ENCODE results near the gene NTSR1.

NTSR1 gene

DNA sequence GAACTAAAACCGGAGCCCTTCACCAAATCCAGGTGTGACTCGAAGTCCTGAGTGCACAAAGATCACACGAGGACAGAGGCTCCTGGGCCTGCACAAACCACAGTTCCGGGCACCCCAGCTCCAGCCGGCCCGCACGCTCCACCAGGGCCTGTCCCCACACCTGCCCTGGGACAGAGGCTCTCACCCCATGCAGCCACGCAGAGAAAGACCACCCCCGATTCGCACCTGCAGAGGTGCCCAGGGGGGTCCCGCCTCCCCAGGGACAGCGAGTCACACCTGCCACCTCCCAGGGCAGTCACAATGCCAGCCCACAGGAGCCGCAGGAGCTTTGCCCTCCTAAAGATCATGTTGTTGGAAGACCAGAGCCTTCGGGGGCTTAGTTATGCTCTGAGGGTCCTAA, 62.3 kb downstream of the NTSR1 start:
- DNase-seq (ENCODE audit: low read depth, low spot score): no peak

DNA sequence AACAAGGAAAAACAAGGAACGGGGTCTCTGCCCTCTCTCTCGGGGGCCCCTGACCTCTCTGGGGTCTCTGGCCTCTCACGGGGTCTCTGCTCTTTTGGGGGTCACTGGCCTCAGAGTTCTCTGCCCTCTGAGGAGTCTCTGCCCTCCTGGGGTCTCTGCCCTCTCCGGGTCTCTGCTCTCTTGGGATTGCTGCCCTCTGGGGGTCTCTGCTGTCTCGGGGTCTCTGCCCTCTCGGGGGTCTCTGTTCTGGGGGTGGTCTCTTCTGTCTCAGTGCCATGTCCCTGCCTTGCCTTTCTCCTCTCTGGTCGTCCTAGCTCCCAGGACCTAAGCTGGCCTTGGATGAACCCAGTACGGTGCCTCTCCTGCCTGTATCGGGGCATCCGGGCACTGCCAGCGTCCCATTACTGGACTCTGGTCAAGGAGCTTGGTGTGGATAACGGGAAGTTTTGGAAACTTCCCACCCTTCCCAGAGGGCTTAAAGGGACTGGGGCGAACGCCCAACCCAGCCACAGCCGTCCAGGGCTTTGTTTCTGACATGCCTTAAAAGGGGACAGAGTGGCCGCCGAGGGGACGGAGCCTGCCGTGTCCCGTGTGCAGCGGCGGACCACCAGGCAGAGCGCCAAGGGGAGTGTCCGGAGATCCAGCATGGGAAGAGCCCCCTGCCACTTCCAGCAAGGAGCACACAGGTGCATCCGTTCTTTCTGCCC, 62.9 kb downstream of the NTSR1 start:
- no peak for DNase-seq (ENCODE audit: low read depth, low spot score)

DNA sequence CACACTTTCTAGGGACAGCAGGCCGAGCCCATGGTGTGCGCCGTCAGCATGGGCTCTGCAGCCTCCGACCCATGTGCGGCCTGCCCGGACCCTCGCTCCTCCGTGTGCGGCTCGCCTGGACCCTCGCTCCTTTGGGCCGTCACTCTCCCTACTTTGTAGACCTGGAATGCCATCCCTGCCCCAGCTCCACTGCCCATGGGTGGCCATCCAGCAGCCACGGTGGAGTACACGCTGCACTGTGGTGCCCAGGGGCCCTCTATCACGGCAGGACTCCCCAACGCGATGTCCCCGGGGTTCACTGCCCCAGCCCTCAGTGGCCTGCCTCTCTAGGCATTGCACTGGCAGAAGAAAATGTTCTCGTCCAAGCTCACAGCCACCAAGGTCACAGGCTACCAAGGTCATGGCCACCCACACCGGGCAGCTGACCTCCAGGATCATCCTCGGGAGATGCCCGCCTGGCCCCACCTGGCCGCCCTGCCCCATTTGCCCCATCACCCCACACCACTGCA, 63.5 kb downstream of the NTSR1 start:
- DNase-seq (ENCODE audit: low read depth, low spot score): no peak

DNA sequence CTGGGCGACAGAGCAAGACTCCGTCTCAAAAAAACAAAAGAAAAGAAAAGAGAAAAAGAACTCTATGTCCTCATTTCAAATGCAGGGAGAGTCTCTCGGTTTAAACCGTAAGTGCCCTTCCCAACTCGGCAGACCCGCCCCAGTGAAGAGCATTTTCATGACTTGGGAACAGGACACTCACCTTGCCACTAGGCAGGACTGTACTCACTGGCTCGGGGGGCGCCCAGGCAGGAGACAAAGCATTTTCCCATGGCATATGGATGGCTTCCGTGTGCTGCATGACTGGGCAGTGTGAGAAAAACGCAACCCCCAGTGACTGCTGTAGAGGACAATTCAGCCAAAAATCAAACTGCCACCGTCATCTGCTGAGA, 64.0 kb downstream of the NTSR1 start:
- no peak for DNase-seq (ENCODE audit: low read depth, low spot score)

DNA sequence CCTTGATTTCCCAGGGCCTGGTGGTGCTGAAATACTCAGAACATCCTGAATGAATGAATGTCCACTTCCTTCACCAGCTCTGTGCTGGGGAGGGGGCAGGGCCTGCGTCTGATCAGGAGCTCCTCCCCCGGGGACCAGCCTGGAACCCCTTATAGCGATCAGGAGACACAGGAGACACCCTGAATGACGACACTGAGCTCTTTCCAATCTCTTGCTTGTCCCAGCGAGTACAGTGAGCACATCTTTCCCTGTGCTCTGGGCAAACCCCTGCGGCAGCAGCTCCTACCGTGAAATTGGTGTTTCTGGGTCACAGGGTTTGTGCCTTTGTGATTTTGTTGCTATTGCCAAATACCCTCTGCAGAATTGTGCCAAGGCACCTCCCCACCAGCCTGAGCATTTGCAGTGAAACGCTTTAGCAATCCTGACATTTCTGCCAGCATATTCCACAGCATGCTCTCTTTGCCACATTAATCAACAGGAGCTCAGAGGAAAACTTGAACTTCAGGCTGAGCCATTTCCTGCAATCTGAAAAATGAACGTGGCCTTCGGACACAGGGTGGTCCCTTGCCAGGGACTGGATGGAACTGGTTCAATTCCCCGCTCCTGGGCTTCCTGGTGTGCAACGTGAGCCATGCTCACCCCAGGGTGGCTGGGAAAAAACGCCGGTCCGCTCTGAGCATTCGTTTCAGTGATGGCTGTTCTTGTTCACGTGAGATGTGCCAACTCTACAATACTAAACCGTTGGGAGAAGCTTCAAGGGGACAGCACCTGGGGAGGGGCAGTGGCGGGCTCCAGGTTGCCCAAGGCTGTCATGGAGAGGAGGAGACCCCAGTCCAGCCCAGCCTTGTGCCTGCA, 64.6 kb downstream of the NTSR1 start:
- DNase-seq (ENCODE audit: low read depth, low spot score): no peak

DNA sequence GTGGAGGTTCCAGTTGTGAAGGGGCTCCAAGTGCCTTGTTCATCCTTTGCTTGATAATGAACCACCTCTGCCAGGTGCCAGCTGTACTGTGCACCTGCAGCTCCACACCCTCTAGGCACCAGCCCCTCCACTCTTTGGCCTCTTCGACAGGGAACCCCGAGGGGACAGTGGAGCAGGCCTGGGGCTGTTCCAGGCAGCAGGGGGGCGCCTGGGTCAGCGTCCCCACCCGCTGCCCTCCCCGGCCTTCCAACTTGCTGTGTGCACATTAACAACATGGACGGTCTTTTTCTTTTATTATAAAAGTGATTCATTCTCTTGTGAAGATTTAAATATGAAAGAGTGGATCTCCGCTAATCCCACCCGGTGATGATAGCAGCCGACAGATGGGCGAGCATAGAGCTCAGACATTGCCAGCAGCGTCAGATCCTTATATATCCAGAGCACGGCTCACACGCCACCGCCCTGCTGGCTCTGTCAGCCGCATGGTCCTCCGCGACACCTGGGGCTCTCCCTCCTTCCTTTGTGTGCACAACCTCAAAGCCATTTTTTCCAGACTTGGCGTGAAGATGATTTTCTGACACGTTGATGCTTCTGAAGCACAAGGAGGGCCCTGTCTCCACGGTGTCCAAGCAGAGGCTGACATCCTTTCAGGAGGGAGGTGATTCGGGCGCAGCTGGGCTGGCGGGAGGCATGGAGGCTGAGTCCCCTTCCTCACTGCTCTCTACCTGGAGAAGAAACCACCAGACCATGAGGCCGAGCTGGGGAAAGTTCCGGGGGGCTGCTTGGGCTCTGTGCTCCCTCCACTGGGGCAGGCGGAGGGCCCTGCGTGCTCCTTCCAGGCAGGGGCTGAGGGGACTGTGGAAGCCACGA, 65.4 kb downstream of the NTSR1 start:
- no peak for DNase-seq (ENCODE audit: low read depth, low spot score)

DNA sequence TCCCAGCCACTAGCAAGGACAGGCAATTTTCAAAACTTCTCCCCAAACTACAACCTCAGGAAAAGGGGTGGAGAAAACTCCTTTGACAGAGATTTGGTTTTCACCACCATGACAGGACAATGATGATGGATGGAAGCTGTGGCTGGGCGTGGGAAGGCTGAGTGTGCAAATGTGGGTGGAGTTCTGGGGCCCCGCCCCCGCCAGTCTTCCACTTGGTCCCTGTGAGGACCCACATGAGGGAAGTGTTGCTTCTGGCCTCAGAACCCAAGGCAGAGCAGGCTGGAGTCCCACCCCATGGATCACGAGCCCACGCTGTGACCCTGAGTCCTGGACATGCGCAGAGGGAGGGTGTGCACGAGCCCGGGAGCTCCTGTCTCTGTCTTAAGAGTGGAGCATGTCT, 66.1 kb downstream of the NTSR1 start:
- DNase-seq (ENCODE audit: low read depth, low spot score): no peak

DNA sequence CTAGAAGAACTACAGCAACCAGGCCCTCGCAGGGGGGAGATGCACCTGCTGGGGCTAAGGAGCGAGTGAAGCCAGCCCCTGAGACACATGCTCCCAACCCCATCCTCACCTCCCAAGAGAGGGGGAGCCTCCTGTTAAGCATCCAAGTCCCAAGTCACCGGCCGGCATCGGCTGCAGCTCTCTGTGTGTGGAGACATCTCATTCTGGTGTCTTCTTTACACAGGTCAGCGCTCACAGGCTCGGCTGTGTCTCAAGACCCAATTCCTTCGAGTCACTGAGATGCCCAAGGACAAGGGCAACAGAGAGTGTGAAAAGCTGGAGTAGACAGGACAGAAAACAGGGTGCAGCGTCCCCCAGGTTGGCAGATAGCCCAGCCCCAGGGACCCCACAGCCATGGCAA, 66.6 kb downstream of the NTSR1 start:
- DNase-seq (ENCODE audit: low read depth, low spot score): no peak

DNA sequence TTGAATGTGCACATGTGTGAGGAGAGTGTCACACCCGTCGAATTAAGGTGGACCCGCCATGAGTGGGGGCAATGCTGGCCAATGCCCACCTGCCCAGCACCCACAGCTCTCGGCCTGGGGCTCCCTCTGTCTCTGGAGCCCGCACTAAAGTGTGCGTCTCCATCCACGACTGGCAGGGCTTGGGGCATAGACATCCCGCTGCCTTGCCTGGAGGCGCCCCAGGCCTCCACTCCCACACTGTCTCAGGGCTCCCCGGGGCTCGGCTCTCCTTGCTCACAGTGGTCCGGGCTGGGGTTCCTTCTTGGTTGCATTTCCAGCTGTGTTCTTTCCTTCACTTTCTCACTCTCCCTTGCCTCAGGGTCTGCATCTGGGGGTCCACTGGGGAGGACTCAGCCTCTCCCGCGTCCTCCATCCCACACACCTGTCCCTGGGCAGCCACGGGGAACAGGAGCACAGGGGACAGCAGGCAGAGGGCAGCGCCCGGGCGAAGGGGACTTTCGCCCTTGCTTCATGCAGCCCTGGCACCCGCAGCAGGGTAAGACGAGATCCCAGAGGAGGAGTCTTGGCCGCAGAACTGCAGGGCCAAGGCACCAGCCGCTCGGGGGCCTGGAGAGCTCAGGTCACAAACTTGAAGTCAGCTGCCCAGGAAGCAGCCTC, 67.5 kb downstream of the NTSR1 start:
- DNase-seq (ENCODE audit: low read depth, low spot score): no peak

DNA sequence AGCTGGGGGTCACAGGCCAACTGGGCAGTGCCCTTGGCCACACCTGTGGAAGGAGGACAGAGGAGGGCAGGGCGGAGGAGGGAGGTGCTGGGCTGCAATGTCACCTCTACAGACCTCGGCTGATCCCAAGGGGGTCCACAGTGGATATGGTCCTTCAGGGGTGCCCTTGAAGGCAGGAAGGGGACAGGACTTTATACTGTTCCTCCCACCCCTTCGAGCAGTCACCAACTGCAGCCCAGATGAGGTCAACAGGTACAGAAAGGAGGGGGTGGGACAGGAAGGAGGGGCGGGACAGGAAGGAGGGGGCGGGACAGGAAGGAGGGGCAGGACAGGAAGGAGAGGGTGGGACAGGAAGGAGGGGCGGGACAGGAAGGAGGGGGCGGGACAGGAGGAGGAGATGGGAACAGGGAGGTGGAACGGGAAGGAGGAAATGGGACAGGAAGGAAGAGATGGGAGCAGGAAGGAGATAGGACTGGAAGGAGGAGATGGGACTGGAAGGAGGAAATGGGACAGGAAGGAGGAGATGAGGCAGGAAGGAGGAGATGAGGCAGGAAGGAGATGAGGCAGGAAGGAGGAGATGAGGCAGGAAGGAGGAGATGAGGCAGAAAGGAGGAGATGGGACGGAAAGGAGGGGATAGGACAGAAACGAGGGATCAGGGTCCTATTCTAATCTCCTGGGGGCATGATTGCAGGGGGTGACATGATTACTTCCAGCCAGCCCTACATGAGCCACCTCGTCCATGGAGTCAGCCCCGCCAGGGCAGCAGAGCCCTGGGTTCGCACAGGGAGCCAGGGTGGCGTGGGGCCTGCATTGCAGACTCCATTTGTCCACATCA, 68.3 kb downstream of the NTSR1 start:
- DNase-seq (ENCODE audit: low read depth, low spot score): no peak

DNA sequence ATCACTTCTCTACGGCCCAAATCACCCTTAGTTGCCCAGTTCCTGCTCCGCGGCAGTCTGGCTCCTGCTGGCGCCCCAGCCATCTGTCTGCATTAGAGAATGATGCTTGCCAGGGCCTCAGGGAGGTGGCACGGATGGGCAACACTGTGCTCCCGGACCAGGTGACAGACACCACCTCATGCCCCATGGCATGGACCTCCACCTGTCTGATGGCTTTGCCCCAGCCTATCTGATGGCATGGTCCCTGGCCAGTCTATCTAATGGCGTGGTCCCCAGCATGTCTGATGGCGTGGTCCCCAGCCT, 68.8 kb downstream of the NTSR1 start:
- no peak for DNase-seq (ENCODE audit: low read depth, low spot score)

DNA sequence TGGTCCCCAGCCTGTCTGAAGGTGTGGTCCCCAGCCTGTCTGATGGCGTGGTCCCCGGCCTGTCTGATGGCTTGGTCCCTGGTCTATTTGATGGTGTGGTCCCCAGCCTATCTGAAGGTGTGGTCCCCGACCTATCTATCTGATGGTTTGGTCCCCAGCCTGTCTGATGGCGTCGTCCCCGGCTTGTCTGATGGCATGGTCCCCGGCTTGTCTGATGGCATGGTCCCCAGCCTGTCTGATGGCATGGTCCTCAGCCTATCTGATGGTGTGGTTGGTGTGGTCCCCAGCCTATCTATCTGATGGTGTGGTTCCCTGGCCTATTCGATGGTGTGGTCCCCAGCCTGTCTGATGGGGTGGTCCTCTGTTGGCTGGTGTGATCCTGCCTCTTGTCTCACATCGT, 69.4 kb downstream of the NTSR1 start:
- DNase-seq (ENCODE audit: low read depth, low spot score): no peak

DNA sequence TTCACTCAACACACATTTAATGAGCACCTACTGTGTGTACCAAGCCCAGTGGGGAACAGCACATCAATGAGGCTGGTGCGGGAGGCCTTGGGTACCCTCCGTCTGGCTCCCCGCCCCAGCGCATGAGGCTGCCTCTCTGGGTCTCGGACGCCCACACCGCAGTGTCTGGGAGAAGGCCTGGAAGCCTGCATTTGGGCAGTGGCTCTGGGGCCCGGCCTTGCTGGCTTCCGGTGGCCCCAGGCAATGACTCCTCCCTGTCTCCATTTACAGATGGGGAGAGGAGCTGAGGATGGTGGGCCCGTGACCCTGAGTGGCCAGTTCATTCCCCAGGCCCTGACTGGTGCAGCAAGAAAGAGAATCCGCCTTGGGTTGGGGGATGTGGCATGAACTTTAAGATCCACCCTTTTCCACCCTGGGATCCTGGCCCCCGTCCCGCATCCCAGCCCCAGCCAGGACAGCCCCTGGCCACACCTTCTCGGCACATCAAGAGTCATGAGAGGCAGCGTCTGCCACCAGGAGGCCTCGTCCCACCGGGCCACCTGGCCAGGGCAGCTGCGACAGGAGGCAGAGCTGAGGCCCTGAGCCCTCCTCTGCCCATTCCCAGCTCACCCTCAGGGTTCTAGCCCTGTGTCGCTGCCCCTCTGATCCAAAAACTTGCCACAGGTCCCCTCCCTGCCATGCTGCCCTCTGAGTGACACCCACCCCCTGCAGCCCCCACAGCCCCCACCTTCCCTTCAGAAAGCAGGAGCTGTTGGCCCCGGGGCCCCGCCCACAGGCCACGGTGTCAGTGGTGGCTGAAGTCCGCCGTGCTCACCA, 70.2 kb downstream of the NTSR1 start:
- DNase-seq (ENCODE audit: low read depth, low spot score): no peak

DNA sequence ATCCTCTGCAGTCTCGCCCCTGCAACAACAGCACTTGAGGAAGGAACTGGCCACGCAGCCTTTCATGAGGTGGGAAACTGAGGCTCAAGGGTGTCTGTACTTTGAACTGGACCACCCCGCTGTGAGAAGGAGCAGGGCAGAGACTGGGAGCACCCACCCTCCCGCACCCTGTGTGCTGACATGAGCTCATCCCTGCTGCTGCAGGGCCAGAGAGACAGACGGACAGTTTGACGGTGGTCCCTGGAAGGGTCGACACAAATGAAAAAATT, 70.7 kb downstream of the NTSR1 start:
- DNase-seq (ENCODE audit: low read depth, low spot score): no peak

DNA sequence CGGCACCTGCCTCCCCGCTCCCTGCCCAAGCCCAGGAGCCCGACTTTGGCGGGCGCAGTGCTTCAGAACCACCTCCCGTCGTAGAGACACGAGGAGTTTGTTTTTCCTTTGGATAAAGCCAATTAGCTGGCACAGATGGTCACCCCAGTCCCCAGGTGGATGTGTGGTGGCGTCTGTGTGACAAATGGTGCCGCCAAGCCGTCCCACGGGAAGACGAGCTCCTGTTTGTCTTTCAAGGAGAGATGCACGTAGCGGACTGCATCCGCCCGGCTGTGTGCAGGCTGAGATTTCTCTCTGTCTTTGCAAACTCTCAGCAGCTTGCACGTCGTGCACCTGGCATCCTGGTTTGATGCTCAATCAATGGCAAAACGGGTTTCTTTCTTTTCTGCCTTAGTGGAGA, 71.6 kb downstream of the NTSR1 start:
- no peak for DNase-seq (ENCODE audit: low read depth, low spot score)

DNA sequence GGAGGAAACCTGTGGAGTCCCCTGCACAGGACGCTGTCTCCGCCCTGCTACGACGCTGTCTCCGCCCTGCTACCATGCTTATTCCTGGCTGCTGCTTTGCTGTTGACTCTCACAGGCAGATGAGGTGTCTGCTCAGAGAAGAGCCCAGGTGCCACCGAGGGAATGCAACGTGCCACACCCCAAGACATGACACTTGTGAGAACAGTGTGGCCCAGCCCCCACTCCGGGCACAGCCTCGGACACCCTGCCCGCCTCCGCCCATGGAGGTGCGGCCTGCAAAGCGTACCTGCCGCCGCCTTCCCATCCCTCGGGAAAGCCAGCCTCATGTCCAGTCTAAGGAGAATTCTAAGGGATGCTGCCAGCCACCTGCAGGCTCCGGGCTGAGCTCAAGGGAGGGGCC, 72.1 kb downstream of the NTSR1 start:
- DNase-seq (ENCODE audit: low read depth, low spot score): no peak

DNA sequence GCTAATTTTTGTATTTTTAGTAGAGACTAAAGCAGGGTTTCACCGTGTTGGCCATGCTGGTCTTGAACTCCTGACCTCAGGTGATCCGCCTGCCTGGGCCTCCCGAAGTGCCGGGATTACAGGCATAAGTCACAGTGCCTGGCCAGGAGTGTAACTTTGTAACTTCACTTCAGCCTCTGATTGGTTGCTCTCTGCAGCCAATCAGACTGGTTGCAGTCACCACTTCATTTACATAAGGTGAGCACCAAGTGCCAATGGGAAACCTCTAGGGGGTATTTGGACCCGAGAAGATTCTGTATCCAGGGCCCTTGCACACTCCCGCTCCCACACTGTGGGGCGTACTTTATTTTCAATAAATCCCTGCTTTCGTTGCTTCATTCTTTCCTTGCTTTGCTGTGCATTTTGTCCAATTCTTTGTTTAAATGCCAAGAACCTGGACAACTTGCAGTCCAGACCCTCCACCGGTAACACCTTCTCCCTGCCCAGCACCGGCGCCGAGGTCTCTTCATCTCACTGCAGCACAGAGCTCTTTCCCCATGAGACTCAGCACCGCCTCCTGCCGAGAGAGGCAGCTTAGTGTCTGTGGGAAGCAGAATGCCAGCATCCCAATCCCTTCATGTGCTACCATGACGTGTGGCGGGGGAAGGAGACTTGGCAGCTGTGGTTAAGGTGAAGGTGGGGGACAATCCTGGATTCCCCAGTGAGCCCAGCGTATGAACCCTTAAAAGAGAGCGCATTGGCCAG, 73.7 kb downstream of the NTSR1 start:
- DNase-seq (ENCODE audit: low read depth, low spot score): no peak

DNA sequence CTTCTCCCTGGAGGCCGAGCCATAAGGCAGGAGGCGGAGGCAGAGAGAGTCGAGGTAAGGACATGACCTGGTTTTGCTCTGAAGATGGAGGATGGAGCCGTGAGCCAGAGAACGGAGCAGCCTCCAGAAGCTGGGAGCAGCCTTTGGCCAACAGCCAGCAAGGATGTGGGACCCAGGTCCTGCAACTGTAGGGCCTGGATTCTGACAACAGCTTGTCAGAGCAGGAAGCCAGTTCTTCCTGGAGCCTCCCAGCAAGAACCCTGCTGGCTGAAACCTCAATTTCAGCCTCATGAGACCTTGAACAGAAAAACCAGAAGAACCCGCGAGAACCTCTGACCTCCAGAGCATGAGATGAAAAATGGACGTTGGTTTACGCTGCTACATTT, 74.2 kb downstream of the NTSR1 start:
- DNase-seq (ENCODE audit: low read depth, low spot score): no peak

DNA sequence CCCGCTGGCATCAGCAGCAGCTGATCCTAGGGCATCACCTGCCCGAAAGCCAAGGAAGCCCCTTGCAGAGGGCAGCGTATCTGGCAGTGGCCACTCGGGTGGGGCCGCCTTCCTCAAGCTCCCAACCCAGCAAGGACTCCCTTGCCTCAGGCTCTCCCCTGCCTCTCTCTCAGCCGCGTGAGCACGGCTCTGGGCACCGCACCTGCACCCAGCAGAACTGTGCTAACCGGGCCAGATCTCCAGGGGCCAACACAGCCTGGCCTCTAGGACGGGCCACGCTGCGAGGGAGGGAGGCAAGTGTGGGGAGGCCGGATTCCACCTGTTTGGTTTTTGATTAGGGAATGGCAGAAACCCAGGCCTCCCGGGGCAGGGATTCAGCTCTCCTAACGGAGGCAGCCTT, 75.9 kb downstream of the NTSR1 start:
- DNase-seq (ENCODE audit: low read depth, low spot score): no peak

DNA sequence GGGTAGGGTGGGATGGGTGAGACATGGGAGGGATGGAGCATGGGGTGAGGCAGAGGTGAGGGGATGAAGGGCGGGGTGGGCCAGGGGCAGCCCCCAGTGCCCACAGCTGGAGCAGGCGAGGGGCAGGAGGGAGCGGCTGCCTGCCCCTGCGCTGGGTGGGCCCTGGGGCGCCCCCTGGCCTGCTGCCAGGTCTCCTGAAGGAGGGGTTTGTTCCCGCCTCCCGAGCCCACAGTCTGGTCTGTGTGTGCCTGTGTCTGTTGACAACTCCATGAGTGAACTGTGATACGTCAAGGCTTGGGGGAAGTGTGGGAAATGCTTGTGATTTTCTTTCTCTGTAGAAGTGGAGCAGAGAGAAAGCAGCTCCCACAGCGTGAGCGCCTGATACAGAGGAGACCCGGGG, 76.8 kb downstream of the NTSR1 start:
- DNase-seq (ENCODE audit: low read depth, low spot score): no peak

Data from smooth muscle cell of the brain vasculature (primary cell).